GM18507 (cell line): Measurements from ENCODE around the gene VWA3B.
"Not testable (repeated sequence)": the region's sequence is repeated elsewhere in the genome, so short reads cannot be mapped to it uniquely, and the experiment has no call there.

Source experiments
- DNase-seq: peaks from one replicate; pipeline ENCODE4 v3.0.0; 2011; ENCODE audit warnings: low read depth; ENCODE audit not compliant: insufficient read length; ENCODE audit errors: extremely low spot score
- FAIRE-seq: peaks from 2 replicates; lab custom pipeline; 2011; peaks lifted over from hg19 to GRCh38; lab: Jason Lieb, UNC

VWA3B gene

GRCh38 chr2:98086491-98087446, at the start of gene VWA3B:
VWA3B (plus strand) TSS chr2:98087167; CDS start chr2:98093093, 5,926 bp downstream.
- peak; percentile 76 for FAIRE-seq
- peak; percentile 80 for DNase-seq

DNA sequence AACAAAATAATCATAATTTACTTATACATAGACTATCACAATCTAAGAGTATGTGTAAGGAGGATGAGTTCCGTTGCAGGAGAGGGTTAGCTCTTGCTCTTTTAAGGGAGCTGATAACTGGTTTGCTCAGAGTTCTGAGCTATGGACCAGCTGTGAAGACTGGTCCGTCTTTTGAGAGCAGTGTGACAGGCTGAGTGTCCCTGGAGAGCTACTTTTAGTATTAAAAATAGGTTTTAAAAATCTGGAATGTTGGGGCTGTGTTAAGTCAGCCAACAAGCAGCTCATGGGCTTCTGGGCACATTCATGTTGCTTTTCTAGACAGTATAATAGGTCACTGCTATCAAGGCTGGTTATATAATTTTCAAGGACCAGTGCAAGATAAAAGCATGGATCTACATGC, 49.8 kb upstream of the VWA3B start:
- DNase-seq (no peak), FAIRE-seq (no peak)

DNA sequence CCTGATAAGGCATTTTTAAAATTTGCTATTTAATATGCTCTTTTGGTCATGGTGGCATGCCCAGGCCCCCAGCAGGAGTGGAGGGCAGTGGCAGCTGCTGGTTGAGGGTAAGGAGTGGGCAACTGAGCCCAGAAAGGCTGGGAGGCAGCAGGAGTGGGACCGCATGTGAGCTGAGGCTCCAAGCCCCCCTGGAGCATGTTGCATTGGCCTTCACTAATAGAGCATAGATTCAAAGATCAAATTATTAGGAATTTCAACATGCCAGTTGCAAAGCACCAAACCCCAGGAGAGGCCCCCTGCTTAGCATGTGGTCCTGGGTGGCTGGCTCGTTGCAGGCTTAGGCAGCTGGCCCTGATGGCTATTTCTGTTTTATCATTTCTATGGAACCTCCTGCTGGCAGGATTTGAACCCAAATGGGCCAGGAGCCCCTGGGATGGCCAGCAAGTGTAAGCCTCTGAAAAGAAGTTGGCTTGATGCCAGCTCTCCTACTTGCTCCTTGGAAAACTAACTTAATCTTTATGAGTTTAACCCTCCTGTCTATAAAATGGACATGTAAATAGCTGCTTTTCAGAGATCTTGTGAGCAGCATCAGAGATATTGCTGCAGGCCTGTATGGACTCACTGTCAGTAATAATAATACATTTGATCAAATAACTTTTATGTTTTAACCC, 49.2 kb upstream of the VWA3B start:
- DNase-seq (no peak), FAIRE-seq (no peak)

DNA sequence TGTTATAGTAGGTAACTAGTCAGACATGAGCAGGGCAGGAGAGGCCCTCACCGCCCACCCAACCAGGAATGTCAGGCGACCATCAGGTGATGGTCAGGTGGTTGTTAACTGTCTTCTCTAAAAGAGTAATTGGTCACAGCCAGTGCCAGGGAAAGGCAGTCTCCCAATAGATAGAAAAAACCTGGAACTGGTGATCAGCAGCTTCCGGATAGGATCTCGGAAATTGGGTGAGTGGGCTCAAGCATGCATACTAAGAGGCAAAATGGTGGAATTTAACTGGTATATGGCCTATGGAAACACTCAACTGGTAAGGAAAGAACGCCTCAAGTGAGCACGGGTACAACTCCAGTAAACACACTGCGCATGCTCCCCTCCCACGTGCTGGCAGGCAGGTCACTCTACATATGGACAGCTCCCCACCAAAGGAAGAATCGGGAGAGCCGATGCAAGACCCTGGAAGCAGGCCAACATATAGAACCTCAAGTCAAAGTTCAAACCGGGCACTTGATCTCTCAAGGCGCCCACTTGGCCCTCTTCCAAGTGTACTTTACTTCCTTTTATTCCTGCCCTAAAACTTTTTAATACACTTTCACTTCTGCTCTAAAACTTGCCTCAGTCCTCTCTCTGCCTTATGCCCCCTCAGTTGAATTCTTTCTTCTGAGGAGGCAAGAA, 47.7 kb upstream of the VWA3B start:
- DNase-seq (no peak), FAIRE-seq (peak; percentile 36)

DNA sequence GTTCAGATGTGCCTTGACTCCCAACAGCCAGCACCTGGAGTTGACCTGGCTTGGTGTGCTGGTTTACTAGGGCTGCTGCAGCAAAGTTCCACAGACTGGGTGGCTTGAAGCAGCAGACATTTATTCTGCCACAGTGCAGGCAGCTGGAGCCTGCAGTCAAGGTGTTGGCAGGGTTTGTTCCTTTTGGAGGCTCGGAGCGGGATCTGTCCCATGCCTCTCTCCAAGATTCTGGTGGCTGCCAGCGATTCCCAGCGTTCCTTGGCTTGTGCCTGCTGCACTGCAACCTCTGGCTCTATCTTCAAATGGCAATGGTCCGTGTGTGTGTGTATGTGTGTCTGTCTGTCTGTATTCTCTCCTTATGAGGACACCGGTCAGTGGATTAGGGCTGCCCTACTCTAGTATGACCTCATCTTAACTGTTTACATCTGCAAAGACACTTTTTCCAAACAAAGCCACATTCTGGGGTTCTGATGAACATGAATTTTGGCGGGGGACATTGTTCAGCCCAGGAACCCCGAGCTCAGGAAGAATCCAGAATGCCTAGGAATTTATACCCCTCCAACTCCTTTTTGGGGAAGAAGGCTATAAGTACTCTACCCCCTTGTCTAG, 46.5 kb upstream of the VWA3B start:
- FAIRE-seq (no peak), DNase-seq (no peak)

GRCh38 chr2:98043101-98043500, 43.9 kb upstream of the VWA3B start:
- DNase-seq (no peak), FAIRE-seq (no peak)

GRCh38 chr2:98044730-98045129, 42.2 kb upstream of the VWA3B start:
- not testable (repeated sequence) for DNase-seq, FAIRE-seq

DNA sequence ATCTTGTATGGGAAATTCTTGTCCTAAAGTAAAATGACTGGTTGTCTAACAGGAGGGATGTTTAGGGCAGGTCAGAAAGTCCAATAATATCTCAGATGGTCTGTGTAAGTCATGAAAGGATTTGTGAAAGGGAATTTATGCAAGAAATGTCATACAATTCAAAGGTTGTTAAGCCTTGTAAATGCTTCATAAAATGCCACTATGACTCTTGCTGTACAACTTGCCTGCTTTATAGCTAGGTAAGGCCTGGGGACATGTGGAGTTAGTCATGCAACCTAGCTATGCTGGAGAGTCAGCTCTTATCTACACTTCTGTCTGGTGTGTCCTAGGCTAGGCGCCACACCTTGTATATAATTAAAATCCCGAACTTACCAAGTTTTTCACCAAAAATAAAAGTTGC, 36.9 kb upstream of the VWA3B start:
- FAIRE-seq (no peak), DNase-seq (no peak)

- DNase-seq (no peak), FAIRE-seq (no peak)
Observed at GRCh38 chr2:98058191-98058975, 28.6 kb upstream of the VWA3B start.

GRCh38 chr2:98060277-98060676, 26.7 kb upstream of the VWA3B start:
- DNase-seq (no peak), FAIRE-seq (no peak)

- FAIRE-seq (no peak), DNase-seq (no peak)
Observed at GRCh38 chr2:98063291-98063854, 23.6 kb upstream of the VWA3B start.

- no peak for FAIRE-seq
- DNase-seq, result no peak
Observed at GRCh38 chr2:98065808-98066207, 21.2 kb upstream of the VWA3B start.

DNA sequence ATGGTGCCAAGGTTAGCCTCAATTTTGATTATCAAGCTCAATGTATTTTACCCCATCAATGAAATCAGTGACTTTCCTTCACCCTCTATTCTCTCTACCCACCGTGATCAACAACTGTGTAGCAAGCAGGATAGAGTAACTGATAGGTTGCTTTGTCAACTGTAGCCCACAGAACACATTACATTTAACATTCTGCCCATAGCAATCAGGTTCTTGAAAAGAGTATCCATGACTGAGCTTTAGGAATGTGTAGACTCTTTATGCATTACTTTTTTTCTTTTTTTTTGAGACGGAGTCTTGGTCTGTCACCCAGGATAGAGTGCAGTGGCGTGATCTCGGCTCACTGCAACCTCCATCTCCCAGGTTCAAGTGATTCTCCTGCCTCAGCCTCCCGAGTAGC, 19.8 kb upstream of the VWA3B start:
- DNase-seq, result no peak
- no peak for FAIRE-seq

GRCh38 chr2:98070081-98070480, 16.9 kb upstream of the VWA3B start:
- DNase-seq (no peak), FAIRE-seq (no peak)

DNA sequence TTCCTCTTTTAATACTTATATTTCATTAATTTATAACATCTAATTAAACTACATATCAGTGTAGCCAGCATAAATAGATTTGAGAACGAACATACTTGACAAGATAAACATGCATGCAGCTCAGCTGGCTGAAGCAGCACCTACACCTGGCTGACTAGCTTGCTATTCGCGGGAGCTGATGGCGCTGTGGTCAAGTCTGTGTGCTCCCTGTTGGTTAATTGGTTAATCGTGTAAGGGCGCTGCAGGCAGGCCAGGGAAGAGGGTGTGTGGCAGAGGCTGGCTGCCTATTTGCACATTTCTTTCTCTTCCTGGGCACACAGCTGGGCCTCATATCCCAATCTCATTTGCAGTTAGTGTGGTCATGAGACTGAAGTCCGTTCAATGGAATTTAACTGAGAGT, 14.5 kb upstream of the VWA3B start:
- FAIRE-seq, result no peak

DNA sequence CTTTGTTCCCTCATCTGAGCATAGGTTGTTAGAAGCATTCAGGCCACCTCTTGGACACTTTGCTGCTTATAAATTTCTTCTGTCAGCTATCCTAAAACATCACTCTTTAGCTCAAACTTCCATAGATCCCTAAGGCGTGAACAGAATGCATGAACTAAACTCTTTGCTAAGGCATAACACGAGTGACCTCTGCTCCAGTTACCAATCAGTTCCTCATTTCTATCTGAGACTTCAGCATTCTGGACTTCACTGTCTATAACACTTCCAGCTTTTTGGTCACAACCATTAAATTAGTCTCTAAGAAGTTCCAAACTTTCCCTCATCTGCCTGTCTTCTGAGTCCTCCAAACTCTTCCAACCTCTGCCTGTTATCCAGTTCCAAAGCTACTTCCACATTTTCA, 8.3 kb upstream of the VWA3B start:
- DNase-seq (no peak), FAIRE-seq (no peak)

More for the DNA sequence above, 14.5 kb upstream of the VWA3B start:
- DNase-seq, result no peak

DNA sequence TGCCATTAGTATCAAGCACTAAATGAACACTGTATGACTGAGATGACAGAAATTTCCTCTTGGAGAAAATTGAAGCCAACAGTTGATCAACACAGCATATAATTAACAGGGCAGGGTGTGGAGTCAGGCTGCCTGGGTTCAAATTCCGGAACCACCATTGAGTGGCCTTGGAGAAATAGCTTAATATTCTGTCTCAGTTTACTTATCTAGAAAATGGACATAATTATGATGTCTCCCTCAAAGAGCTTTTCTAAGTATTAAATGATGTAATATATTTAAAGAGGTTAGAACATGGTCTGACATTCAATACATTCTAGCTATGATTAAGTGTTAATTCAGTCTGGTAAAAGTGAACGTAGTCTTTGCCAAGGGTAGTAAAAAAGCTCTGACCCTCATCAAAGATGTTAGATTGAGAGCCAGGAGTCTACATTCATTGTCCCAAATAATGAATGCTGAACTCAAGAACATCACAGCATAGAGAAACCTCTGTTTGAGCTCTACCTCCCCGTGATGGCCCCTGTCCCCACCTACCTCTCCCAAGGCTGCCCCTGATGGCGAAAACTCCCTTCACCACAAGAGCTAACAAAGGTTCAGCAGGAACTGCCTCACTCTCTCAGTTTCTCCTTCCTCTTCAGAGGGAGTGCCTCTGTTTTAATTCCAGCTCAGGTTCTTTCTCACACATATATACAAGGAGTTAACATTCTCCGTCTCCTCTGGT, 2.7 kb upstream of the VWA3B start:
- DNase-seq (no peak), FAIRE-seq (no peak)

DNA sequence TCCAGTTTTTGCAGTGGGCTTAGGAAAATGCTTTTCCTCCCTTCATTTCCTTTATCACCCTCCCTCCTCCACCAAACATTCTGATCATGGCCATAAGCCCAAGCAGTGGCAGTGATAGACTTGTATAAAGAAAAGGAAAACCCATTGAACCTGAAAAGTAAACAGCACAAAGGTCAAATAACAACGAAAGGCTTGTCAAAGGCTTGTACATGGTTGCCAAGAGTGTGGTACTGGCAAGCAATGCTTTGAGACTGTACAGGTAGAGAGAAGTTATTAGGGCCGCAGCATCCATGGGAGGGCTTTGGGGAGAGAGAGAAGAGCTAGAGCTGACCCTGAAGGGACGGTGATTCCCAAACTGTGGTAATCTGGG, 2.1 kb upstream of the VWA3B start:
- FAIRE-seq, result no peak
- DNase-seq, result no peak
